Gastrocnemius medialis (tissue), 4 donors: ENCODE results near the gene AKTIP.

Experiments used
- CTCF ChIP-seq, 5 experiments: fragments of 450-650 bp in 3 of 5; fragments of 200-600 bp in 2 of 5; sonication (generic) in 2 of 5; IDR thresholded peaks in 4 of 5; conservative IDR thresholded peaks in 1 of 5; 1 replicate in 4 of 5; 2 replicates in 1 of 5; pipeline ENCODE4 v1.5.1; 2016 to 2019; ENCODE audit warnings: antibody characterized with exemption in 5 of 5, mild to moderate bottlenecking in 3 of 5, moderate library complexity in 3 of 5
- POLR2A ChIP-seq, 2 donors: fragments of 450-650 bp; IDR thresholded peaks; one replicate each; pipeline ENCODE4 v1.6.1; 2017; ENCODE audit warnings: antibody characterized with exemption in 2 of 2, mild to moderate bottlenecking in 2 of 2, moderate library complexity in 2 of 2

GRCh38 chr16:53542283-53542682, 39.3 kb upstream of the AKTIP start:
- TF ChIP-seq POLR2A (IDR thresholded peaks at IDR 0.05) (no peak), CTCF (IDR thresholded peaks at IDR 0.05 in 4 of 5, conservative IDR thresholded peaks at IDR 0.05 in 1 of 5) (no peak)
